Esophagus squamous epithelium (tissue), 4 donors: ENCODE data around the gene STX10.

Experiments
- POLR2A ChIP-seq, 4 donors: fragments of 450-650 bp; IDR thresholded peaks; one replicate each; pipeline ENCODE4 v1.6.1; 2017; ENCODE audit warnings: antibody characterized with exemption in 4 of 4, mild to moderate bottlenecking in 4 of 4, moderate library complexity in 3 of 4
- TF ChIP-seq, protein P1 (sequence below), 6 experiments: fragments of 450-650 bp in 4 of 6; fragments of 200-600 bp in 2 of 6; sonication (generic) in 2 of 6; IDR thresholded peaks; one replicate each; pipeline ENCODE4 v1.5.1; 2016 to 2019; ENCODE audit warnings: antibody characterized with exemption in 6 of 6, mild to moderate bottlenecking in 4 of 6, moderate library complexity in 4 of 6

GRCh38 chr19:13095393-13095784 is 54.8 kb downstream of the STX10 start:
- TF ChIP-seq POLR2A (IDR thresholded peaks at IDR 0.05), result no peak
- TF ChIP-seq, protein P1, sequence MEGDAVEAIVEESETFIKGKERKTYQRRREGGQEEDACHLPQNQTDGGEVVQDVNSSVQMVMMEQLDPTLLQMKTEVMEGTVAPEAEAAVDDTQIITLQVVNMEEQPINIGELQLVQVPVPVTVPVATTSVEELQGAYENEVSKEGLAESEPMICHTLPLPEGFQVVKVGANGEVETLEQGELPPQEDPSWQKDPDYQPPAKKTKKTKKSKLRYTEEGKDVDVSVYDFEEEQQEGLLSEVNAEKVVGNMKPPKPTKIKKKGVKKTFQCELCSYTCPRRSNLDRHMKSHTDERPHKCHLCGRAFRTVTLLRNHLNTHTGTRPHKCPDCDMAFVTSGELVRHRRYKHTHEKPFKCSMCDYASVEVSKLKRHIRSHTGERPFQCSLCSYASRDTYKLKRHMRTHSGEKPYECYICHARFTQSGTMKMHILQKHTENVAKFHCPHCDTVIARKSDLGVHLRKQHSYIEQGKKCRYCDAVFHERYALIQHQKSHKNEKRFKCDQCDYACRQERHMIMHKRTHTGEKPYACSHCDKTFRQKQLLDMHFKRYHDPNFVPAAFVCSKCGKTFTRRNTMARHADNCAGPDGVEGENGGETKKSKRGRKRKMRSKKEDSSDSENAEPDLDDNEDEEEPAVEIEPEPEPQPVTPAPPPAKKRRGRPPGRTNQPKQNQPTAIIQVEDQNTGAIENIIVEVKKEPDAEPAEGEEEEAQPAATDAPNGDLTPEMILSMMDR (IDR thresholded peaks at IDR 0.05), result no peak
